GM19239 (cell line): ENCODE measurements around the gene PPP1R8.
A peak's percentile ranks its signal among the peaks of the same experiment; 100 is the strongest.

ENCODE experiments used
- DNase-seq: peaks from one replicate; pipeline ENCODE4 v3.0.0; 2011; ENCODE audit warnings: low spot score; ENCODE audit not compliant: insufficient read length
- FAIRE-seq: peaks from 2 replicates; lab custom pipeline; 2011; peaks lifted over from hg19 to GRCh38; lab: Jason Lieb, UNC

The PPP1R8 gene

GRCh38 chr1:27886744-27887143 lies 56.2 kb downstream of the PPP1R8 start:
- no peak for FAIRE-seq
- no peak for DNase-seq

GRCh38 chr1:27887215-27888021 lies 56.8 kb downstream of the PPP1R8 start:
- DNase-seq (no peak), FAIRE-seq (peak; percentile 99)

- FAIRE-seq (peak; percentile 18), DNase-seq (no peak)
Measured at GRCh38 chr1:27889506-27889905, 58.9 kb downstream of the PPP1R8 start.

- DNase-seq (peak; percentile 44), FAIRE-seq (peak; percentile 98)
Measured at GRCh38 chr1:27891196-27891889, 60.8 kb downstream of the PPP1R8 start.

- DNase-seq (no peak), FAIRE-seq (no peak)
Measured at GRCh38 chr1:27894521-27894920, 63.9 kb downstream of the PPP1R8 start.
